ENCODE measurements around the gene CREB3L2. TPM values are rescaled to one million over a fixed set of nuclear protein-coding genes. Genes with fewer than 3 reads are reported as not detected.

The CREB3L2 gene
- total and polyA plus RNA-seq, 10 of the 15 experiments (the other 5 are each of a cell fraction or from before 2014, with no cell fraction given): 6.4 to 67.1 (median 26.2) TPM

DNA sequence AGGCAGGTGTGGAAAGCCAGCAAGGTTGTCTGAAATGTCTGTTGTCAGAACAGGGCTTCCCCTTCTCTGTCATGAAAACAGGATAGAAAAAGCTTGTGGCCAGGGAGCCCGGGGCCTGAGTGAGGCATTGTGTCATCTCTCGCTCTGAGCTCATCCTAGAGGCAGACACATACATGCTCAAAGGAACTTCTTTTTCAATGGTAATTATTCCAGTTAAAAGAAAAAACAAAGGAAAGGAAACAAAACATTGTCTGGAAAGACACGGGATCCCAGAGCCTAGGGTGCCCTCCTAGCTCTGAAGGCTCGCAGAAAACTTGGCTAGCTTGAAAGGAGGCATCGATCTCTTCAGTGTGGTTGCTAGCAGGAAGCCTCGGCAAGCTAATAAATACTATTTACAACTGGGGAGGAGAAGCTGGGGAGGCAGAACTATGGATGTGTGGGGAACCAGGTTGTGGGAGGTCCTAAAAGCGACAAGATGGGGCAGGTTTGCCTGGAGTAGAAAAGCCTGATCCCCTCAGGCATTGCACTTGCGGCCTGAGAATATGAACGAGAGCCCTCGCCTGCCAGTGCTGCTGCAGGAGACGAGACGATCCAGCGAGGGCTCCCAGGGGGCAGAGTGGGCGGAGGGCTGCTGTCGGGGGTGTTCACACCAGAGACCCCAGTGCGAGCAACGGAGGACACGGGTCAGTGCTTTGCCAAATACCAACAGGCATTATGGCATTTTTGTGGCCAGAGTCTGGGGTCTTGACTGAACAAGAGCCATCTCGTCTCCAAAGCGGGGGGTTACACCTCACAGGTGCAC is 122.3 kb downstream of the CREB3L2 start:
- 0 out of 4 replicates have a peak, but pooled peaks of 1 of the 2 experiments have one; percentile 9 for TF ChIP-seq ETV6 (conservative IDR thresholded peaks at IDR 0.05 in 1 of 2, IDR thresholded peaks at IDR 0.05 in 1 of 2; ENCODE audit: borderline replicate concordance in 1 of 2, low read depth in 1 of 2)
- TF ChIP-seq RUNX3 (IDR thresholded peaks at IDR 0.05; ENCODE audit: low read length): peak; percentile 69; the same call in 1 of the 2 replicates
- peak; percentile 68; the same call in 1 of the 2 replicates for TF ChIP-seq CREM (IDR thresholded peaks at IDR 0.05; ENCODE audit: low read depth)
- TF ChIP-seq ATF7 (IDR thresholded peaks at IDR 0.05; ENCODE audit: low read depth): 0 out of 2 replicates have a peak, but pooled peaks have one; percentile 12
- TF ChIP-seq RAD51 (IDR thresholded peaks at IDR 0.05): no peak
- peak; percentile 48; the same call in 1 of the 2 replicates for TF ChIP-seq CREB1 (IDR thresholded peaks at IDR 0.05; ENCODE audit: low read depth)
- TF ChIP-seq NRF1 (conservative IDR thresholded peaks at IDR 0.05; ENCODE audit: low read depth, low read length): no peak
- TF ChIP-seq FOXM1 (IDR thresholded peaks at IDR 0.05; ENCODE audit: low read depth, low read length): peak; percentile 62; the same call in 1 of the 2 replicates
- TF ChIP-seq JUNB (IDR thresholded peaks at IDR 0.05): peak; percentile 55
- no peak for TF ChIP-seq SUZ12 (IDR thresholded peaks at IDR 0.05; ENCODE audit: unreplicated experiment)
- no peak for TF ChIP-seq IKZF2 (IDR thresholded peaks at IDR 0.05)
- TF ChIP-seq, protein P1, sequence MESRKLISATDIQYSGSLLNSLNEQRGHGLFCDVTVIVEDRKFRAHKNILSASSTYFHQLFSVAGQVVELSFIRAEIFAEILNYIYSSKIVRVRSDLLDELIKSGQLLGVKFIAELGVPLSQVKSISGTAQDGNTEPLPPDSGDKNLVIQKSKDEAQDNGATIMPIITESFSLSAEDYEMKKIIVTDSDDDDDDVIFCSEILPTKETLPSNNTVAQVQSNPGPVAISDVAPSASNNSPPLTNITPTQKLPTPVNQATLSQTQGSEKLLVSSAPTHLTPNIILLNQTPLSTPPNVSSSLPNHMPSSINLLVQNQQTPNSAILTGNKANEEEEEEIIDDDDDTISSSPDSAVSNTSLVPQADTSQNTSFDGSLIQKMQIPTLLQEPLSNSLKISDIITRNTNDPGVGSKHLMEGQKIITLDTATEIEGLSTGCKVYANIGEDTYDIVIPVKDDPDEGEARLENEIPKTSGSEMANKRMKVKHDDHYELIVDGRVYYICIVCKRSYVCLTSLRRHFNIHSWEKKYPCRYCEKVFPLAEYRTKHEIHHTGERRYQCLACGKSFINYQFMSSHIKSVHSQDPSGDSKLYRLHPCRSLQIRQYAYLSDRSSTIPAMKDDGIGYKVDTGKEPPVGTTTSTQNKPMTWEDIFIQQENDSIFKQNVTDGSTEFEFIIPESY (IDR thresholded peaks at IDR 0.05): no peak
- 86% methylated on average over 20 of the region's 20 CpGs for WGBS (ENCODE audit: insufficient coverage, insufficient replicate concordance, low lambda C conversion rate, missing lambda C conversion rate)
- FAIRE-seq (no peak), ATAC-seq (peak; percentile 65), DNase-seq (ENCODE audit: low read depth, low spot score) (no peak)
- in situ Hi-C loops (cut with MboI) (no loop called here), intact Hi-C loops (cut with micrococcal nuclease; ENCODE audit: unreplicated experiment) (no loop called here)
- ChIA-PET RAD21 (ENCODE audit: unreplicated experiment) (interaction anchor here (0.7 to 2.7 kb wide), 6 partner anchors 15 to 223 kb away, joined by 3 to 12 read pairs (median 3); no protein-coding TSS in a partner anchor), POLR2A (interaction anchor here (1.4 kb wide), 1 partner anchor 13 kb away, joined by 3 read pairs; no protein-coding TSS in a partner anchor), SMC1A (ENCODE audit: uncharacterized antibody, unreplicated experiment) (interaction anchor here (0.8 to 2.2 kb wide), 8 partner anchors 9 to 223 kb away, joined by 3 to 11 read pairs (median 4); no protein-coding TSS in a partner anchor), CTCF (interaction anchor here (0.7 to 1.4 kb wide), 6 partner anchors 9 to 223 kb away, joined by 3 to 4 read pairs (median 3); no protein-coding TSS in a partner anchor)
- H3K79me2 ChIP-seq (ENCODE audit: control insufficient read depth, insufficient read depth, low read length): no peaks in the 10 kb centered on the region
- H3K27me3 ChIP-seq (replicated peaks in 1 of 2; ENCODE audit: control insufficient read depth in 2 of 2, insufficient read depth in 2 of 2, low read length in 1 of 2): no peaks in the 10 kb centered on the region
- H3K27ac ChIP-seq (ENCODE audit: control insufficient read depth, insufficient read depth): no peak overlapping the region
- no peak overlapping the region for H3K4me2 ChIP-seq (ENCODE audit: control insufficient read depth, insufficient read depth)
- no peak overlapping the region for H3K9ac ChIP-seq (ENCODE audit: control insufficient read depth, insufficient read depth, low read length)
- no peak overlapping the region for H3K4me3 ChIP-seq
- BruUV-seq (replicated peaks): no TSS peak
- no peak overlapping the region for H2AFZ ChIP-seq (ENCODE audit: control insufficient read depth, low read depth, low read length)
- H3K36me3 ChIP-seq (ENCODE audit: control insufficient read depth in 2 of 2, insufficient read depth in 2 of 2, low read length in 1 of 2): peaks cover 26 to 49% of the 10 kb centered on the region in 2 experiments
- peaks cover 5% of the 10 kb centered on the region for H3K4me1 ChIP-seq (ENCODE audit: control insufficient read depth, insufficient read depth, low read length)
- H3K9me3 ChIP-seq (replicated peaks; ENCODE audit: control insufficient read depth, insufficient read depth, low read length): no peaks in the 10 kb centered on the region
- no peaks in the 10 kb centered on the region for H4K20me1 ChIP-seq (ENCODE audit: control insufficient read depth, insufficient read depth)

Measured in GM12878 (cell line).